NCI-H524 treated with DMSO at 0.1 percent for 48 hours (cell line): ENCODE results near the gene CACNA2D2.
A peak's percentile ranks its signal among the peaks of the same experiment; 100 is the strongest.

ENCODE experiments used
- DNase-seq: peaks from one replicate; lab custom pipeline; 2025; lab: John Stamatoyannopoulos, UW

Gene CACNA2D2

GRCh38 chr3:50502225-50502583 is 1.2 kb downstream of the CACNA2D2 start:
- no peak for DNase-seq

- DNase-seq, result no peak
Measured at GRCh38 chr3:50495609-50496423, 7.6 kb downstream of the CACNA2D2 start.

GRCh38 chr3:50494126-50494525 is 9.3 kb downstream of the CACNA2D2 start:
- no peak for DNase-seq

GRCh38 chr3:50493623-50494022 is 9.8 kb downstream of the CACNA2D2 start:
- DNase-seq, result no peak

GRCh38 chr3:50493086-50493485 is 10.3 kb downstream of the CACNA2D2 start:
- DNase-seq, result no peak

GRCh38 chr3:50491023-50491422 is 12.4 kb downstream of the CACNA2D2 start:
- DNase-seq, result no peak

GRCh38 chr3:50490424-50490823 is 13.0 kb downstream of the CACNA2D2 start:
- DNase-seq, result no peak

- DNase-seq, result no peak
Measured at GRCh38 chr3:50487181-50487580, 16.3 kb downstream of the CACNA2D2 start.

- DNase-seq, result no peak
Measured at GRCh38 chr3:50486219-50486888, 17.1 kb downstream of the CACNA2D2 start.

- no peak for DNase-seq
Measured at GRCh38 chr3:50484722-50485121, 18.7 kb downstream of the CACNA2D2 start.

GRCh38 chr3:50483374-50483773 is 20.1 kb downstream of the CACNA2D2 start:
- no peak for DNase-seq

GRCh38 chr3:50481992-50482391 is 21.4 kb downstream of the CACNA2D2 start:
- no peak for DNase-seq

- no peak for DNase-seq
Measured at GRCh38 chr3:50480471-50480870, 23.0 kb downstream of the CACNA2D2 start.

GRCh38 chr3:50479523-50479922 is 23.9 kb downstream of the CACNA2D2 start:
- no peak for DNase-seq

- DNase-seq, result no peak
Measured at GRCh38 chr3:50478671-50479260, 24.7 kb downstream of the CACNA2D2 start.

- no peak for DNase-seq
Measured at GRCh38 chr3:50478051-50478450, 25.4 kb downstream of the CACNA2D2 start.

- DNase-seq, result no peak
Measured at GRCh38 chr3:50475348-50475747, 28.1 kb downstream of the CACNA2D2 start.

GRCh38 chr3:50474717-50475116 is 28.7 kb downstream of the CACNA2D2 start:
- no peak for DNase-seq

- DNase-seq, result no peak
Measured at GRCh38 chr3:50473768-50474167, 29.7 kb downstream of the CACNA2D2 start.

- DNase-seq, result no peak
Measured at GRCh38 chr3:50472958-50473357, 30.5 kb downstream of the CACNA2D2 start.

- DNase-seq, result peak; percentile 95
Measured at GRCh38 chr3:50470658-50471057, 32.8 kb downstream of the CACNA2D2 start.

GRCh38 chr3:50467919-50468318 is 35.5 kb downstream of the CACNA2D2 start:
- no peak for DNase-seq

- DNase-seq, result no peak
Measured at GRCh38 chr3:50466177-50466576, 37.3 kb downstream of the CACNA2D2 start.
